Naive B cell (primary cell): ENCODE data around the gene CFAP43. TPM values are rescaled to one million over a fixed set of nuclear protein-coding genes. Genes with fewer than 3 reads are reported as not detected.

Experiments
- ATAC-seq, 2 donors: fragments of 150-1000 bp; cut with Tn5 transposase; 2 replicates each; pipeline ENCODE4 v1.10.0; 2021; ENCODE audit warnings: low read depth in 2 of 2, mild to moderate bottlenecking in 2 of 2, moderate library complexity in 2 of 2
- DNase-seq: peaks from one replicate; pipeline ENCODE4 v3.0.0; 2022
- H3K27ac Mint-ChIP-seq, 6 donors: one replicate each; pipeline ENCODE4 v1.8.0; 2020 to 2022; ENCODE audit warnings: mild to moderate bottlenecking in 6 of 6, mixed read lengths in 6 of 6, moderate library complexity in 5 of 6, inconsistent platforms in 2 of 6
- H3K27me3 Mint-ChIP-seq, 3 donors: one replicate each; pipeline ENCODE4 v1.8.0; 2021 to 2022; ENCODE audit warnings: mixed read lengths in 3 of 3, mild to moderate bottlenecking in 1 of 3
- H3K36me3 Mint-ChIP-seq, 2 donors: one replicate each; pipeline ENCODE4 v1.8.0; 2020 to 2022; ENCODE audit warnings: mixed read lengths in 2 of 2, inconsistent platforms in 1 of 2, mild to moderate bottlenecking in 1 of 2
- H3K4me1 Mint-ChIP-seq, 3 donors: one replicate each; pipeline ENCODE4 v1.8.0; 2020 to 2022; ENCODE audit warnings: mixed read lengths in 3 of 3, inconsistent platforms in 1 of 3, mild to moderate bottlenecking in 1 of 3, moderate library complexity in 1 of 3
- H3K4me3 Mint-ChIP-seq, 8 donors: one replicate each; pipeline ENCODE4 v1.8.0; 2020 to 2022; ENCODE audit warnings: mild to moderate bottlenecking in 8 of 8, mixed read lengths in 8 of 8, moderate library complexity in 8 of 8, inconsistent platforms in 2 of 8
- H3K9me3 Mint-ChIP-seq, 7 donors: one replicate each; pipeline ENCODE4 v1.8.0; 2020 to 2022; ENCODE audit warnings: mixed read lengths in 7 of 7, mild to moderate bottlenecking in 5 of 7, inconsistent platforms in 2 of 7, moderate library complexity in 1 of 7
- polyA plus RNA-seq, 6 donors: library from polyadenylated mRNA; unstranded; fragments of 300-500 nt; fragmentation: Illumina TruSeq; gene quantifications; one replicate each; pipeline ENCODE4 v1.2.3, GENCODE V29; 2021; ENCODE audit warnings: low read depth in 6 of 6

Gene CFAP43
- polyA plus RNA-seq, 6 donors from 2014 or later: not detected

DNA sequence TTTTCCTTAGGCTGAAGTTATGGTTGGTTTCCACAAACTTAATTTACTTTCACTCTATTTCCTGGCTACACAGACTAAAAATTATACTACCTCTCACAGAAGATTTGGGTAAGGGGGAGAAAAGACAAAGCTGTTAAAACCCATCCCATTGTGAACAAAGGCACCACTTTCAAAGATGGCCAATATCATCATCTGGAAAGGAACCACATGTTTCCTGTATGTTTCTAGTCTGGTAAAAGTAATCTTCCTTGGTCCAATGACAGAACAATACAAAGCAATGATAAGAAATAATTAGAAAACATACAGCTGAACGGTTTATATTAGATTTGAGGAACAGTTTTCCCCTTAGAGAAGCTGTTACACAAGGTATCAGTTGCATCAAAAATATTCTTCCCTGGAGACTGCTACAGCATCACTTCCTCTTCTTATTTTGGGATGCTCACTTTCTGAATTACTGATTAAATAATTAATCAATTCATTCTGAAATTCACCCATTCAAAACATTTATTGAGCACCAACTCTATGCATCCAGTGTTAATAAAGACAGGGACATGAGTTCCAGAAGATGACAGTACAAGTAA is 118.7 kb downstream of the CFAP43 start:
- Mint-ChIP-seq H3K27me3 (peaks cover 0 to 10% (median 6%) of the 10 kb centered on the region in 3 donors), H3K4me1 (peaks cover 0 to 3% (median 0%) of the 10 kb centered on the region in 3 donors), H3K27ac (no peak overlapping the region), H3K36me3 (no peaks in the 10 kb centered on the region), H3K9me3 (peaks cover 0 to 3% (median 0%) of the 10 kb centered on the region in 7 donors), H3K4me3 (no peak overlapping the region)
- no peak for ATAC-seq
- no peak for DNase-seq

DNA sequence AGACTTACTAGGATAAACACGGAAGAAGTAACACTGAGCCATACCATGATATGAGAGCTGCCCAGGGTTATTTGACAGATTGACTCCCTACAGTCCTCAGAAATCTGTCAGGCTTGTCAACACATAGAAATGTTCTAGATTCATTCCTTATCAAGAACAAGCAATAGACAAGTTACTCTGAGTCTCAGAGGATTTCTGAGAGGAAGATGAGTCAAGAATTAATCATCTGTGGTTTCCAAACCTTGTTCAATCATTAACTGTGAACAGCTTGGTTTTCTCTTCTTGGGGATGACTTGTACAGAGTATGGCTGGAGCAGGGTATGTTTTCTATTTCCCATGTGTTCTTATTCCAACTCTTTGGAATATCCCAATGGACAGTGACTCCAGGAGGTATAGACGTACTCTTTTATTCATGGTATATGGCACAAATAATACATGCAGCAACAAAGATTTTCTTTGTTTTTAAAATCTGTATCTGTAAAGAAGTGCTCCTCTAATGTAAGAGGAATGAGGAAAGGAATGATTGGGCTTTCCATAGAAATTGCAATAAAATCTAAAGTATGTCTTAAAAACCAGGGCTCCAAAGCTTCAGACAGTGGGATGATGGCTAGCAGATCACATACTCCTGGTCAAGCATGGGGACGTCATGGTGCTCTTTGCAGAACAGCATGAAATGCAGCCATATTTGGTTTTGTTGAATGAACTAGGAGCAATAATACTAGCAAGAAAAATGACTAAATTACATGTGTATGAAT is 122.1 kb downstream of the CFAP43 start:
- H3K4me1 Mint-ChIP-seq: peaks cover 0 to 3% (median 0%) of the 10 kb centered on the region in 3 donors
- H3K4me3 Mint-ChIP-seq: peak overlapping the region in 1 of 8 donors; percentile 53
- no peaks in the 10 kb centered on the region for H3K36me3 Mint-ChIP-seq
- ATAC-seq: no peak
- peaks cover 0 to 10% (median 6%) of the 10 kb centered on the region in 3 donors for H3K27me3 Mint-ChIP-seq
- no peak for DNase-seq
- peaks cover 0 to 3% (median 0%) of the 10 kb centered on the region in 7 donors for H3K9me3 Mint-ChIP-seq
- H3K27ac Mint-ChIP-seq: no peak overlapping the region

DNA sequence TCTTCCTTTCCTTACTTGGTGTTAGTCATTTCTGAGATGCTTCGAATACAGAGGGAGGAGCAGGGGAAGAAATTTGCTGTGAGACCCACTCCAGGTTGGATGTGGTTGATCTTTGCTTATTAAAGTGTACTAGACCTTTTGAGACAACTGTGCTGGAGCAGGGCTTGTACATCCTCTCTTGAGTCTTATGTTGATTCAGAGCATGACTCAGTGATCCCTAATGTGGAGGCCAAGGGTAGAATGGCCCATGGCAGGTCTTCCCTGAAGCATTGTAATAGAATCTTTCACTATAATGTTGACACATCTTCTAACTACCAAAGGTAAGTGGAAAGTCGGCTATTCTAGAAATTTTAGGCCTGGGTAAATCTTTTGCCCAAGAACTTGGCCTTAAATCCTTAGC is 127.2 kb downstream of the CFAP43 start:
- H3K36me3 Mint-ChIP-seq: no peaks in the 10 kb centered on the region
- peak overlapping the region in 1 of 6 donors; percentile 49 for H3K27ac Mint-ChIP-seq
- DNase-seq: no peak
- no peaks in the 10 kb centered on the region for H3K4me1 Mint-ChIP-seq
- no peak for ATAC-seq
- H3K9me3 Mint-ChIP-seq: peaks cover 0 to 3% (median 0%) of the 10 kb centered on the region in 7 donors
- no peaks in the 10 kb centered on the region for H3K27me3 Mint-ChIP-seq
- H3K4me3 Mint-ChIP-seq: no peak overlapping the region

DNA sequence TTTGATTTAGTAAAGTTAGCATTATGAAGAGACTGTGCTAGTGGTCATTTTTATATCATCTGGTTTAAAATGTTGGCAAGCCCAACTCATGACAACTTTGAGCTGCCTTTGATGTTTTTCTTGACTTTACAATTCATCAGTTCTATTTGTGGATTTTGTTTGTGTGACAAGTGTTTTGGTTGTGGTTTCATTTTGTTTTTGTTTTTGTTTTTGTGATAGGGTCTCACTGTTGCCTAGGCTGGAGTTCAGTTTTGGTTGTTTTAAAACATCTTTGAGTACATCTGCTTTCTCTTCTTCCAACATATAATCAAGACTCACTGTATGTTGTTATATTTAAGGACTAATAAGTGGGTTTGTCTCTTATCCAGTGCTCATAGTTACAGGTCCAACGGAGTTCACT is 127.7 kb downstream of the CFAP43 start:
- H3K4me3 Mint-ChIP-seq: no peak overlapping the region
- H3K27ac Mint-ChIP-seq: no peak overlapping the region
- no peaks in the 10 kb centered on the region for H3K4me1 Mint-ChIP-seq
- no peak for ATAC-seq
- DNase-seq: no peak
- H3K9me3 Mint-ChIP-seq: peaks cover 0 to 3% (median 0%) of the 10 kb centered on the region in 7 donors
- no peaks in the 10 kb centered on the region for H3K36me3 Mint-ChIP-seq
- H3K27me3 Mint-ChIP-seq: no peaks in the 10 kb centered on the region

DNA sequence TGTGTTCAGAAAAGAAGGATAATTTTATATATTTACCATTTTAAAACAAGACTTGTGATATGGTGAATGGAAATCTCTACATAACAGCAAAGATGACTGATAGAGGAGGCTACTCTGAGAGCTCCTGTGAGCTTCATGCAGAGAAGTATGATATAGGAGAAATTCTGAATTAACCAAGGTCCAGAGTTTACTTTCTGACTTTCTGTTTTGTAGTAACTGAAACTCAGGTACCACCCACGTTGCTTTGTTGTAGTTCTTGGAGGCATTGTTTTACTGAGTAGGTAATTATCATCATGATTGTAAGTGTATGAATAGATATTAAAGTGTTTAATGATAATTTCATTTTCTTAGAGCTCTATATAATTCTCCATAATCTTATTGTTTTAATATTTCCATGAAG is 128.2 kb downstream of the CFAP43 start:
- Mint-ChIP-seq H3K4me1 (no peaks in the 10 kb centered on the region), H3K27ac (no peak overlapping the region), H3K27me3 (peaks cover 0 to 4% (median 0%) of the 10 kb centered on the region in 3 donors), H3K36me3 (no peaks in the 10 kb centered on the region), H3K4me3 (no peak overlapping the region), H3K9me3 (peaks cover 0 to 3% (median 0%) of the 10 kb centered on the region in 7 donors)
- ATAC-seq: no peak
- no peak for DNase-seq

DNA sequence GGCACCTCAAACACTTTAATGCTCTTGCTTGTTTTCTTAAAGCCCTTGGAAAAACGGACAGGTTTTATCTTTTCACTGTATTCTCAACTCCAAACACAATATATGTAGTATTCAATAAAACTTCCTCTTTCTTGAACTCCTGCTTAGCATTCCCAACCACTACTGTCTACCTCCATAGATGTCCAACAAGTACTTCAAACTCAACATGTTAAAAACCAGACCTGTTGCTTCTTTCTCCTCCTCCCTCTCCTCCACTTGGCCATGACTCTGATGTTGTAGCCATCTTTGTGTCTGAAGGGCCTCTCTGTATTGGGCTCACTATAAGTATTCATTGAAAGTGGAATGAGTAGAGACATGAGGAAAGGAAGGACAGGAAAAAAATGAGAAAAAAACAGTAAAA is 130.3 kb downstream of the CFAP43 start:
- Mint-ChIP-seq H3K4me1 (no peaks in the 10 kb centered on the region), H3K27ac (no peak overlapping the region)

DNA sequence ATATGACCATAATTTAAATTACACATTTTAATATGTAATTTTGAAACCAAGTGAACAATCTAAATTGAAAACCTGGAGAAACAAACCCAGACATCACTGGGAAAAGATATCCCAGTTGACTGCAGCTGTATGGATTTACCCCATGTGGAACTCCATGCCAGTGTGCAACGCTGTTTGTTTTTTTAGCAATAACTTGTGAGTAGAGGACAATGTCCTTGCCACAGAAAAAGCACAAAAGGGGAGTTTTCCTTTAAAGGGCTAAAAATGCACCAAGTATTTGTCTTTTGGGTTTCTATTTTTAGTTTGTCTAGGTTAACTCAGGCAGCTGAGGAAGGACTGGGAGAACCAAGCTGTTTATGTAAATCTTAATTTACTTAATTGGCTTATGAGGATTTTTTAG is 131.4 kb downstream of the CFAP43 start:
- ATAC-seq: no peak
- Mint-ChIP-seq H3K27ac (no peak overlapping the region), H3K9me3 (peaks cover 0 to 9% (median 0%) of the 10 kb centered on the region in 7 donors)

More for the DNA sequence above, 130.3 kb downstream of the CFAP43 start:
- DNase-seq (no peak), ATAC-seq (no peak)
- Mint-ChIP-seq H3K27me3 (peaks cover 5 to 6% (median 5%) of the 10 kb centered on the region in 3 donors), H3K36me3 (peaks cover 0 to under 1% of the 10 kb centered on the region in 2 donors), H3K9me3 (peaks cover 0 to 4% (median 0%) of the 10 kb centered on the region in 7 donors), H3K4me3 (no peak overlapping the region)

DNA sequence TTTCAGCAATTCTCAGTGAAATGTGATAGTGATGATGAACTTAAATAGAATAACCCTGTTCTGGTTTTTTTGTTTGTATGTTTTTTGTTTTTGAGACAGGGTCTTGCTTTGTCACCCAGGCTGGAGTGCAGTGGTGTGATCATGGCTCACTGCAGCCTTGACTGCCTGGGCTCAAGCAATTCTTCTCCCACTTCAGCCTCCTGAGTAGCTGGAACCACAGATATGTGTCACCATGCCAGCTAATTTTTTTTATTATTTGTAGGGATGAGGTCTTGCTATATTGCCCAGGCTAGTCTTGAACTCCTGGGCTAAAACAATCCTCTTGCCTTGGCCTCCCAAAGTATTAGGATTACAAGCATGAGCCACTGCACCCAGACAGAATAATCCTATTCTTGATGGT is 132.2 kb downstream of the CFAP43 start:
- H3K36me3 Mint-ChIP-seq: peaks cover 0 to 7% of the 10 kb centered on the region in 2 donors
- H3K27ac Mint-ChIP-seq: no peak overlapping the region
- DNase-seq (no peak), ATAC-seq (no peak)
- H3K9me3 Mint-ChIP-seq: peaks cover 0 to 9% (median 0%) of the 10 kb centered on the region in 7 donors
- H3K4me1 Mint-ChIP-seq: no peaks in the 10 kb centered on the region
- H3K27me3 Mint-ChIP-seq: peaks cover 5 to 12% (median 12%) of the 10 kb centered on the region in 3 donors
- H3K4me3 Mint-ChIP-seq: no peak overlapping the region

More for the DNA sequence above, 131.4 kb downstream of the CFAP43 start:
- Mint-ChIP-seq H3K27me3 (peaks cover 5 to 12% (median 12%) of the 10 kb centered on the region in 3 donors), H3K4me1 (no peaks in the 10 kb centered on the region), H3K36me3 (peaks cover 0 to 7% of the 10 kb centered on the region in 2 donors), H3K4me3 (no peak overlapping the region)
- DNase-seq: no peak

DNA sequence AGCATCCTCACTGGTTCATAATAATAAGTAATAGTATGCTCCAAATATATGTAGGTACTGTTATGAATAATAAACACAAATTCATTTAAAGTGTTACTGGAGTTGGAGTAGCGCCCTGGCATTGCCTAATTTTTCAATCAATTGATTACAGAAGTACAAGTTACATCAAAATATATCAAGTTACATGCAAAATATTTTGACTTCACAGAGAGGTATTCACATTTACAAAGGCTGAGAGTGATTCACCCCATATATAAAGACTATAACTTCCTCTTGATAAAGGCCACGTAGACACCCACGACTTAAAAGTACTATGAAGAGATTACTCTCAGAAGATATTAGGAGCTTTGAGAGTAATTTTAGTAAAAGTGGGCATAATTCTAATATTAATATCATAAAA is 132.9 kb downstream of the CFAP43 start:
- H3K36me3 Mint-ChIP-seq: peaks cover 0 to 7% of the 10 kb centered on the region in 2 donors
- no peak overlapping the region for H3K27ac Mint-ChIP-seq
- H3K4me3 Mint-ChIP-seq: no peak overlapping the region
- no peaks in the 10 kb centered on the region for H3K4me1 Mint-ChIP-seq
- peaks cover 5 to 12% (median 12%) of the 10 kb centered on the region in 3 donors for H3K27me3 Mint-ChIP-seq
- H3K9me3 Mint-ChIP-seq: peaks cover 0 to 9% (median 0%) of the 10 kb centered on the region in 7 donors
- no peak for ATAC-seq
- no peak for DNase-seq

DNA sequence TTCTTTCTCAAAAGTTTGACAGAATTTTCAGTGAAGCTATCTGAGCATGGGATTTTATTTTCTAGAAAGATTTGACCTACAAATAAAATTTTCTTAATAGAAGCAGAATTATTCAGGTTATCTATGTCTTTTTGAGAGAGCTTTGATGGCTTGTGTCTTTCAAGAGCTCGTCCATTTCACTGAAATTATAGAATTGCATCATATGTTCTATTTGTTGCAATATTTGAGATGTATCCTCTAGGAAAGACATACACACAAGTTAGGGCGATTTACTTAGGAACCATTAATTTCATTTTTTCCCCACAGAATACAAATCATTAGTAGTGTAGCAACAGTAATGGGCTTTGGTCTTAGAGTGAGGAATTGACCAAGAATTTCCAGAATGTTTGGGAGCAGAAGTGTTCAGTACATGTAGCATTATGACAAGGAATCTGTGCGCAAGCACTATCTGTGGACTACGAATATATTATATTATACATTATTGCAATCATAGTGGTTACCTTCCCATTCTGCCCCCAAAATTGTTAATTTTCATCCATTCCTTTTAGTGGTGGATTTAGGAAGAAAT is 133.7 kb downstream of the CFAP43 start:
- Mint-ChIP-seq H3K27me3 (peaks cover 5 to 12% (median 12%) of the 10 kb centered on the region in 3 donors), H3K27ac (no peak overlapping the region), H3K36me3 (peaks cover 0 to 7% of the 10 kb centered on the region in 2 donors), H3K9me3 (peaks cover 0 to 9% (median 1%) of the 10 kb centered on the region in 7 donors), H3K4me1 (no peaks in the 10 kb centered on the region), H3K4me3 (no peak overlapping the region)
- no peak for ATAC-seq
- no peak for DNase-seq

DNA sequence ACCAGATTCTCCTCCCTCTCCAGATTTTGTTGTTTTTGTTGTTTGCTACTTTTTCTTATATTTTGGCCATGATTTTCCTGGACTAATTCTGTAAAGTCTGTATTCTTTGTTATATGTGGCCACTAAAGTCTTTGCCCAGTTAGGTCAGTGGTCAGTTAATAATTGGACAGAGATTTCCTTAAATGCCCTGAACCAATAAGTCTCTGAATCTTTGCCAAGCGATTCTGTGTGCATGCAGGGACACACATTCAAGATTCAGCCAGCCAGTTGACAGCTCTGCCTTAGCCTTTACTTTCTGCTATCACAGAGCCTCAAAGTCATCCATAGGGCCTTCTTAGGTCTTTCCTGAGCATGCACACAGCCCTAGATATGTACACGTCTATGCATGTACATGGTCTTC is 135.5 kb downstream of the CFAP43 start:
- Mint-ChIP-seq H3K27ac (no peak overlapping the region), H3K9me3 (peaks cover 0 to 9% (median 1%) of the 10 kb centered on the region in 7 donors), H3K36me3 (peaks cover 0 to 7% of the 10 kb centered on the region in 2 donors), H3K4me3 (no peak overlapping the region), H3K27me3 (peaks cover 5 to 12% (median 12%) of the 10 kb centered on the region in 3 donors), H3K4me1 (no peaks in the 10 kb centered on the region)
- ATAC-seq (no peak), DNase-seq (no peak)

DNA sequence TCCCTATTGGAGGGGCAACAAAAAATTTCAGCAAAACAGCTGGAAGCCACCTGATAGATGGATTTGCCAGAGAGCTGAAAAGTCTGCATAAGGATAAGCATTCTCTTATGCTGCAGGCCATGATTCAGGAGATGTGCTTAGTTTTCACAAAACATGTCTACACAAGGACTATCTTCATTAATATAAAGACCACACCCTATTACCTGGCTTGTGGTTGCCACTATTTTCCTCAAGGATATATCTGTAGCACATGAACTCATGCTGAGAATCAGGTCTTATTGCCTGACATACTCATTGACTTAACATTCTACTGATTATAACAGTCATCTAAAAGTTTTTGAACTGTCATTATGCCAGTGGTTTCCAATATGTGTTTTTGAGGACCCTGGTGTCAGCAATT is 139.4 kb downstream of the CFAP43 start:
- Mint-ChIP-seq H3K36me3 (peaks cover 0 to 7% of the 10 kb centered on the region in 2 donors), H3K27ac (no peak overlapping the region), H3K4me1 (no peaks in the 10 kb centered on the region), H3K27me3 (peaks cover 0 to 21% (median 18%) of the 10 kb centered on the region in 3 donors), H3K9me3 (peaks cover 0 to 9% (median 1%) of the 10 kb centered on the region in 7 donors), H3K4me3 (no peak overlapping the region)
- no peak for ATAC-seq
- DNase-seq: no peak

DNA sequence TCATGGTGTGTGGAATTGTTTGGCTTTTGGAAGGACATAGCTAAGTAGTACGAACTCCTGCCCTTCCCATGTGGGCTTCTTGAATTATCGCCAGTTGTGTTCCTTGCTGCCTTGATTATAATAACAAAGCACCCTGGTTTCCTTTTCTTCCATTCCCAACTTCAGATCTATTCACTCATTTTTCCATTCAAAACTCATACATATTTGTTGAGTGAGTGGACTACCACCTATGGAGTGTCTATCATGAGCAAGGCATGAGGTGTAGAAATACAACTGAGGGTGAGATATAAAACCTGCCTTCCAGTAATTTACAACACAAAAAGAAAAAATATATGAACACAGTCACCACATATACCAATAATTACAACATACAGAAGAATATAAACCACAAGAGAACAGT is 141.6 kb downstream of the CFAP43 start:
- ATAC-seq (no peak), DNase-seq (no peak)
- Mint-ChIP-seq H3K36me3 (no peaks in the 10 kb centered on the region), H3K27me3 (peaks cover 0 to 16% (median 6%) of the 10 kb centered on the region in 3 donors), H3K27ac (peak overlapping the region in 1 of 6 donors; percentile 22), H3K4me1 (no peaks in the 10 kb centered on the region), H3K9me3 (peaks cover 0 to 2% (median 0%) of the 10 kb centered on the region in 7 donors), H3K4me3 (no peak overlapping the region)
